Measurements from ENCODE around the gene TNFSF12. TPM values are rescaled to one million over a fixed set of nuclear protein-coding genes. Genes with fewer than 3 reads are reported as not detected.

TNFSF12 gene
- total RNA-seq, 4 donors from 2014 or later = 20.8 to 53.1 (median 31.5) TPM

DNA sequence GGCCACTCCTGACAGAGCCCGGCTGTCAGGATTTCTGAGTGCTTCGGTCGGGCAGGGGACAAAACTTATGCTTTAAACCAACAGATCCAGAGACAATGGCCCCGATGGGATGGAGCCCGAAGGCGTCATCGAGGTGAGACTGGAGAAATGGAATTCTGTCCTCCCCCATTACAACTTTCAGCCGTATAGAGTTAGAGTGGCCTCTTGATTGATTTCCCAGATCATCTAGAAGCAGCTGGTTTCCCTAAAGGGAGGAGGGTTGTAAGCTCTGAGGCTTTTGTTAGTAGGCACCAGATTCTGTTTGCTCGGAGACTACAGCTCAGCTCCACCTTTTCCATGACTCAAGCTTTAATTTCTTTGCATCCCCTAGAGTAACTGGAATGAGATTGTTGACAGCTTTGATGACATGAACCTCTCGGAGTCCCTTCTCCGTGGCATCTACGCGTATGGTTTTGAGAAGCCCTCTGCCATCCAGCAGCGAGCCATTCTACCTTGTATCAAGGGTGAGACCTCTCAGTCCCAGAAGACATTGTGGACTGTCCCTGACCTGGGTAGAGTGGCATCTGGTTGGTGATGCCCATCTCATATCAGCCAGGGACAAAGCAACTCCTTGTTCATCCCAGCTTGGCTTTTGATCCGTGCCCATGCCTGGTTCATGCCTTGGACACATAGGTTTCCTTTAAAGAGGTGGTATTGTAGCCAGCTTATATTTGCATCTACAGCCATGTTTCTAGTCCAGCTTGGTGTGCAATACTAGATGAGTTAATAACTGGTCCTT is 25.5 kb downstream of the TNFSF12 start:
- no peak for DNase-seq
- 19 to 20% methylated on average over 7 to 15 of the region's 15 CpGs for WGBS, 2 donors (ENCODE audit: low coverage in 1 of 2)
- H3K36me3 ChIP-seq = peaks cover 0 to 59% (median 26%) of the 10 kb centered on the region in 4 donors
- no peaks in the 10 kb centered on the region for H3K9me3 ChIP-seq
- peaks cover 16 to 53% (median 32%) of the 10 kb centered on the region in 4 donors for H3K4me1 ChIP-seq
- no peak for TF ChIP-seq POLR2A (IDR thresholded peaks at IDR 0.05)
- TF ChIP-seq, protein P1, sequence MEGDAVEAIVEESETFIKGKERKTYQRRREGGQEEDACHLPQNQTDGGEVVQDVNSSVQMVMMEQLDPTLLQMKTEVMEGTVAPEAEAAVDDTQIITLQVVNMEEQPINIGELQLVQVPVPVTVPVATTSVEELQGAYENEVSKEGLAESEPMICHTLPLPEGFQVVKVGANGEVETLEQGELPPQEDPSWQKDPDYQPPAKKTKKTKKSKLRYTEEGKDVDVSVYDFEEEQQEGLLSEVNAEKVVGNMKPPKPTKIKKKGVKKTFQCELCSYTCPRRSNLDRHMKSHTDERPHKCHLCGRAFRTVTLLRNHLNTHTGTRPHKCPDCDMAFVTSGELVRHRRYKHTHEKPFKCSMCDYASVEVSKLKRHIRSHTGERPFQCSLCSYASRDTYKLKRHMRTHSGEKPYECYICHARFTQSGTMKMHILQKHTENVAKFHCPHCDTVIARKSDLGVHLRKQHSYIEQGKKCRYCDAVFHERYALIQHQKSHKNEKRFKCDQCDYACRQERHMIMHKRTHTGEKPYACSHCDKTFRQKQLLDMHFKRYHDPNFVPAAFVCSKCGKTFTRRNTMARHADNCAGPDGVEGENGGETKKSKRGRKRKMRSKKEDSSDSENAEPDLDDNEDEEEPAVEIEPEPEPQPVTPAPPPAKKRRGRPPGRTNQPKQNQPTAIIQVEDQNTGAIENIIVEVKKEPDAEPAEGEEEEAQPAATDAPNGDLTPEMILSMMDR (IDR thresholded peaks at IDR 0.05) = no peak
- TF ChIP-seq POLR2AphosphoS5 (IDR thresholded peaks at IDR 0.05) = no peak
- no peak for TF ChIP-seq EP300 (IDR thresholded peaks at IDR 0.05; ENCODE audit: low read depth)
- no peaks in the 10 kb centered on the region for H3K27me3 ChIP-seq
- H3K4me3 ChIP-seq = peak overlapping the region; percentile 89 to 100 (median 94)
- H3K27ac ChIP-seq = peak overlapping the region; percentile 96 to 100 (median 99)
- in situ Hi-C loops (cut with MboI; ENCODE audit: low pct_ligation_motif_present in 1 of 4, low pct_unique_long_range_greater_than_20kb in 1 of 4, low sequenced_read_pairs in 3 of 4) (no loop called here), intact Hi-C loops (cut with DNase I; ENCODE audit: low total_unique reads) (no loop called here)

DNA sequence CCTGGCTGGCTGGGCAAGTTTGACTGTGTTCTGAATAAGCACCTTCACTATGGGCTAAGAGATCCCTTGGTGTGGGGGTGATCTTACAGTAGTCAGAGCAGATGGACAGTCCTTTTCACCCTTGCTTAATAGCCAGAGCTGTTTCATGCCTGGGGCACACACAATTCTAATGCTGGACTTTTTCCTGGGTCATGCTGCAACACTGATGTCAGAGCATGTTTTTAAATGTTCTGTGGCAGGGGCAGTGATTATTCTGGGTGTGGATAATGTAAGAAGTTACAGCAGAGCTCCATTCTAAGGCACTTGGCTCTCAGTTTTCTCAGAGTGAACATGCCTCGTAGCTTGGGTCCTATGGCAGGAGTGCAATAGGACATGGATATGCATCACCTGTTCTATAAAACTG is 26.6 kb downstream of the TNFSF12 start:
- DNase-seq = no peak
- Histone ChIP-seq H3K4me1 (peaks cover 27 to 64% (median 41%) of the 10 kb centered on the region in 4 donors), H3K4me3 (no peak overlapping the region), H3K27ac (peak overlapping the region in 3 of 4 donors; percentile 19 to 99 (median 99)), H3K27me3 (no peaks in the 10 kb centered on the region), H3K9me3 (no peaks in the 10 kb centered on the region), H3K36me3 (peaks cover 0 to 55% (median 26%) of the 10 kb centered on the region in 4 donors)
- in situ Hi-C loops (cut with MboI; ENCODE audit: low pct_ligation_motif_present in 1 of 4, low pct_unique_long_range_greater_than_20kb in 1 of 4, low sequenced_read_pairs in 3 of 4) = no loop called here
- TF ChIP-seq POLR2A (IDR thresholded peaks at IDR 0.05) (no peak), POLR2AphosphoS5 (IDR thresholded peaks at IDR 0.05) (peak in 1 of 3 donors; percentile 13)
- intact Hi-C loops (cut with DNase I; ENCODE audit: low total_unique reads) = no loop called here
- WGBS, 2 donors (ENCODE audit: low coverage in 1 of 2) = 54% methylated on average over 1 of the region's 1 CpG; no CpG with 5 or more reads in 1 of the 2 donors

DNA sequence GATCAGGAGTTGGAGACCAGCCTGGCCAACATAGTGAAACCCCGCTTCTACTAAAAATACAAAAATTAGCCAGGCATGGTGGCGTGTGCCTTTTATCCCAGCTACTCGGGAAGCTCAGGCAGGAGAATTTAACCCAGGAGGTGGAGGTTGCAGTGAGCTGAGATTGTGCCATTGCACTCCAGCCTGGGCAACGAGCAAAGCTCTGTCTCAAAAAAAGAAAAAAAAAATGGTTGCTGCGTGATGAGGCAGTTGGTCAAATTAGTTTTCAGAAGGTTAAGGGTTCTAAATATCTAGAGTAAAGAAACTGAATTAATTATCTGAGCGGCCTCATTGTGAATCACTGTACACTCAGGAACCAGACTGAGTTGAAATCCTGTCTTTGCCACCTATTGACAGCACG is 27.1 kb downstream of the TNFSF12 start:
- WGBS, 2 donors (ENCODE audit: low coverage in 1 of 2) = 60 to 71% methylated on average over 4 to 7 of the region's 7 CpGs
- H3K4me3 ChIP-seq = no peak overlapping the region
- no peaks in the 10 kb centered on the region for H3K27me3 ChIP-seq
- TF ChIP-seq POLR2A (IDR thresholded peaks at IDR 0.05) (no peak), EP300 (IDR thresholded peaks at IDR 0.05; ENCODE audit: low read depth) (no peak)
- peak overlapping the region in 1 of 4 donors; percentile 99 for H3K27ac ChIP-seq
- peaks cover 0 to 50% (median 26%) of the 10 kb centered on the region in 4 donors for H3K36me3 ChIP-seq
- no peak for DNase-seq
- peaks cover 30 to 69% (median 41%) of the 10 kb centered on the region in 4 donors for H3K4me1 ChIP-seq
- H3K9me3 ChIP-seq = no peaks in the 10 kb centered on the region
- intact Hi-C loops (cut with DNase I; ENCODE audit: low total_unique reads) (no loop called here), in situ Hi-C loops (cut with MboI; ENCODE audit: low pct_ligation_motif_present in 1 of 4, low pct_unique_long_range_greater_than_20kb in 1 of 4, low sequenced_read_pairs in 3 of 4) (no loop called here)

DNA sequence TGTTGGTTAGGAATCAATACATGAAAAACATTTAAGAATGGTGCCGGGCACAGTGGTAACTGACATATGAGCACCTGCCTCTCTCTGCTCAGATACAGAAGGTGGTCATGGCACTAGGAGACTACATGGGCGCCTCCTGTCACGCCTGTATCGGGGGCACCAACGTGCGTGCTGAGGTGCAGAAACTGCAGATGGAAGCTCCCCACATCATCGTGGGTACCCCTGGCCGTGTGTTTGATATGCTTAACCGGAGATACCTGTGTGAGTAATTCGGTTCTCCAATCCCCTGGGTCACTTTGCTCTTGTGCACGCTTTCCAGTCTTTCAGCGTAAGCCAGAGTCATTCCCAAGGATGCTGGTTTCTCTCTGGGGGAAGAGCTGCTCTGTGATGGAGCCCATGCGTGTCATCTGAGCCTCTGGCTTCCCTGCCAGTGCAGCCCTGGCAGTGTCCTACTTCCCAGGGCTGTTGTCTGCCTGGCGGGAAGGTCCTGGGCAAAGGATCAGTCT is 27.6 kb downstream of the TNFSF12 start:
- intact Hi-C loops (cut with DNase I; ENCODE audit: low total_unique reads) = no loop called here
- in situ Hi-C loops (cut with MboI; ENCODE audit: low pct_ligation_motif_present in 1 of 4, low pct_unique_long_range_greater_than_20kb in 1 of 4, low sequenced_read_pairs in 3 of 4) = no loop called here
- no peak overlapping the region for H3K4me3 ChIP-seq
- peaks cover 0 to 46% (median 25%) of the 10 kb centered on the region in 4 donors for H3K36me3 ChIP-seq
- no peak for DNase-seq
- H3K4me1 ChIP-seq = peaks cover 35 to 68% (median 41%) of the 10 kb centered on the region in 4 donors
- TF ChIP-seq, protein P1 (IDR thresholded peaks at IDR 0.05) = no peak
- peak in 1 of 3 donors; percentile 45 for TF ChIP-seq POLR2AphosphoS5 (IDR thresholded peaks at IDR 0.05)
- no peak overlapping the region for H3K27ac ChIP-seq
- H3K9me3 ChIP-seq = no peaks in the 10 kb centered on the region
- no peaks in the 10 kb centered on the region for H3K27me3 ChIP-seq
- 81% methylated on average over 14 of the region's 14 CpGs; no CpG with 5 or more reads in 1 of the 2 donors for WGBS, 2 donors (ENCODE audit: low coverage in 1 of 2)

Data from transverse colon (tissue), 4 donors.